Muscle of leg (tissue), 11 donors: ENCODE results near the gene MED4. TPM values are rescaled to one million over a fixed set of nuclear protein-coding genes. Genes with fewer than 3 reads are reported as not detected.
"Not testable (repeated sequence)": the region's sequence is repeated elsewhere in the genome, so short reads cannot be mapped to it uniquely, and the experiment has no call there.

Experiments used
- DNase-seq: peaks from one replicate; pipeline ENCODE4 v3.0.0; 2013
- H3K27ac ChIP-seq: one replicate; pipeline ENCODE4 v1.5.1; 2013; ENCODE audit warnings: mild to moderate bottlenecking, low read length, control low read depth
- H3K27me3 ChIP-seq: one replicate; pipeline ENCODE4 v1.6.1; 2013; ENCODE audit warnings: low read length; ENCODE audit not compliant: control insufficient read depth, insufficient read depth
- H3K36me3 ChIP-seq: one replicate; pipeline ENCODE4 v1.6.1; 2013; ENCODE audit warnings: low read length; ENCODE audit not compliant: control insufficient read depth, insufficient read depth
- H3K4me1 ChIP-seq: one replicate; pipeline ENCODE4 v1.6.1; 2013; ENCODE audit warnings: low read length; ENCODE audit not compliant: control insufficient read depth, insufficient read depth
- H3K4me3 ChIP-seq: one replicate; pipeline ENCODE4 v1.5.1; 2013; ENCODE audit warnings: low read length, control low read depth
- H3K9me3 ChIP-seq: replicated peaks from 2 replicates; pipeline ENCODE4 v1.6.1; 2013; ENCODE audit warnings: low read depth, low read length; ENCODE audit not compliant: control insufficient read depth
- WGBS: methylation state at CpG from one replicate; pipeline ENCODE4 v1.1.5; 2013; ENCODE audit warnings: missing lambda C conversion rate; ENCODE audit not compliant: insufficient coverage; 5-methylcytosine and 5-hydroxymethylcytosine counted together
- polyA plus RNA-seq, 8 donors: library from polyadenylated mRNA; unstranded; fragments of 120-200 nt; gene quantifications; one replicate each; pipeline versions ENCODE4 v1.2.1 to v1.2.3, GENCODE V29; 2013; ENCODE audit warnings: inconsistent platforms in 1 of 8, low replicate concordance in 1 of 8; ENCODE audit not compliant: insufficient read length in 8 of 8, insufficient read depth in 1 of 8
- total RNA-seq: library from RNA; stranded (reverse); fragments of 120-200 nt; gene quantifications from one replicate; pipeline ENCODE4 v1.2.4, GENCODE V29; 2013

Gene MED4
- total and polyA plus RNA-seq, 9 donors = 38.1 to 66.6 (median 57.2) TPM

GRCh38 chr13:48070942-48071341 lies 24.0 kb downstream of the MED4 start:
- H3K4me1 ChIP-seq = no peaks in the 10 kb centered on the region
- no peak overlapping the region for H3K4me3 ChIP-seq
- no CpG with 5 or more reads among the region's 5 CpGs for WGBS
- no peak for DNase-seq
- H3K36me3 ChIP-seq = peaks cover 63% of the 10 kb centered on the region
- no peaks in the 10 kb centered on the region for H3K27me3 ChIP-seq
- no peak overlapping the region for H3K27ac ChIP-seq
- peaks cover 70% of the 10 kb centered on the region for H3K9me3 ChIP-seq

- Histone ChIP-seq H3K4me1 (no peaks in the 10 kb centered on the region), H3K27me3 (no peaks in the 10 kb centered on the region), H3K9me3 (peaks cover 71% of the 10 kb centered on the region), H3K4me3 (no peak overlapping the region), H3K36me3 (peaks cover 58% of the 10 kb centered on the region), H3K27ac (no peak overlapping the region)
- no CpG with 5 or more reads among the region's 1 CpG for WGBS
- DNase-seq = no peak
Observed at GRCh38 chr13:48069573-48069972, 25.3 kb downstream of the MED4 start.

DNA sequence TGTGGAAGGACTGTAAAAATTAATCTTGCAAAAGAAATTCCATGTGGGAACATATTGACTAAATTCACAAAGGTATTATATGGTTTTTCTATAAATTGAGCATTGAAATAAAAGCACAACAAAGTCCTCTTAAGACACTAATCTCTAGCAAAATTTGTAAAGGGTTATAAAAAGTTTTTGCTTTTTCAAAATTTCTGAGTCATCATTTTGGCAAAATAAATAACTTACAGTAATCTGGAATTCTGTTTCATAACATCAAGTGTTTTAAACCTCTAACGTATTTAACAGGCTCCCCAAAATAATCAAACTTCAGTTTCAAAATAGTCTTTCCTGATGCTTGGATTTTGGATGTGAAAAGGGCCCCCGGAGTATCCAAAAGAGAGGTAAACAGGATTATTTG lies 26.0 kb downstream of the MED4 start:
- H3K9me3 ChIP-seq = peaks cover 66% of the 10 kb centered on the region
- DNase-seq = no peak
- WGBS = no CpG with 5 or more reads among the region's 2 CpGs

GRCh38 chr13:48068036-48068435 lies 26.9 kb downstream of the MED4 start:
- Histone ChIP-seq H3K27me3 (no peaks in the 10 kb centered on the region), H3K27ac (no peak overlapping the region), H3K4me1 (no peaks in the 10 kb centered on the region), H3K9me3 (peaks cover 58% of the 10 kb centered on the region), H3K36me3 (peaks cover 42% of the 10 kb centered on the region), H3K4me3 (no peak overlapping the region)
- no peak for DNase-seq

More for the DNA sequence above, 26.0 kb downstream of the MED4 start:
- Histone ChIP-seq H3K27ac (no peak overlapping the region), H3K4me3 (no peak overlapping the region), H3K27me3 (no peaks in the 10 kb centered on the region), H3K4me1 (no peaks in the 10 kb centered on the region), H3K36me3 (peaks cover 51% of the 10 kb centered on the region)

DNA sequence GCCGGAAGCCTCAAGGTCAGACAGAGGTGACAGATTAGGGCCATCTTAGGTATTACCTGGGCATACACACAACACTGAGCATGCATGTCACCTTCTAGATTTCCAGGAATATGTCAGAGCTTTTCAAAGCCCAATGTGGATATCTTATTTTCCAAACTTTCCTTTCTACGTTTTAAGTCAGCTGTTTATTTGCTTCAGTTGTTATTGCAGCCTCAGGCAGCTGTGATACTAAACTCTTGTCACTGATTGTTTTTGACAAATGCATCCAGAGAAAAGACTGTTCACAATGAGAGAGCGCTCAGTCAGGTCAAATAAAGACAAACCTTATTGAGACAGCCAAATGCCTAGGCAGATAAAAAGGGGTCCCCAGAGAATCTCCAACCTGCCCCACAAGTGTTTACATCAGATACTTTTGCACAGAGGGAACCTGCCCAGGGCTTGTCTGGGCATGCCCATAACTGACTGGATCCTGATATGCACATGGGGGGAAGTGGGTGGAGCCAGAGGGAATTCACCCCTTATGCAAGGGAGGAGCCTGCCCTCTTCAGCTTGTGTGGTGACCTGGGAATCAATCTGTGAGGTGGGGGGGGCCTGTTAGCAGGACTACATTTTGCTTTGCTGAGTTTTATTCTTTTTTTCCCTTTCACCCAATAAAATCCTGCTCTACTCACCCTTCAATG lies 28.5 kb downstream of the MED4 start:
- peaks cover 43% of the 10 kb centered on the region for H3K9me3 ChIP-seq
- 94% methylated on average over 3 of the region's 3 CpGs for WGBS
- H3K36me3 ChIP-seq = peaks cover 30% of the 10 kb centered on the region
- H3K27me3 ChIP-seq = no peaks in the 10 kb centered on the region
- H3K4me1 ChIP-seq = no peaks in the 10 kb centered on the region
- no peak for DNase-seq
- H3K4me3 ChIP-seq = no peak overlapping the region
- H3K27ac ChIP-seq = no peak overlapping the region

- not testable (repeated sequence) for H3K4me1 ChIP-seq, H3K36me3 ChIP-seq, H3K4me3 ChIP-seq, H3K27me3 ChIP-seq, DNase-seq, H3K9me3 ChIP-seq, H3K27ac ChIP-seq
- WGBS = 82% methylated on average over 5 of the region's 5 CpGs
Observed at GRCh38 chr13:48059951-48060350, 35.0 kb downstream of the MED4 start.

DNA sequence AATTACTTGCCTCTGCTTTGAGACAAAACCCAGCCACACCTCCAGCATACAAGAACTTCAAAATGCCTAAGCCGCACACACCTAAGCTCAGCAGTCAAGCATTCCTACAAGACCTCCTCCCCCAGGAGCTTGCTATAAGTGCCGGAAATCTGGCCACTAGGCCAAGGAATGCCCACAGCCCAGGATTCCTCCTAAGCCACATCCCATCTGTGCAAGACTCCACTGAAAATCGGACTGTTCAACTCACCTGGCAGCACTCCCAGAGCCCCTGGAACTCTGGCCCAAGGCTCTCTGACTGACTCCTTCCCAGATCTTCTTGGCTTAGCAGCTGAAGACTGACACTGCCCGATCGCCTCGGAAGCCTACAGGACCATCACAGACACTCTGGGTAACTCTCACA lies 36.4 kb downstream of the MED4 start:
- H3K36me3 ChIP-seq, H3K9me3 ChIP-seq, DNase-seq, H3K27me3 ChIP-seq, H3K4me1 ChIP-seq, H3K4me3 ChIP-seq, H3K27ac ChIP-seq: not testable (repeated sequence)
- 90% methylated on average over 3 of the region's 6 CpGs for WGBS

DNA sequence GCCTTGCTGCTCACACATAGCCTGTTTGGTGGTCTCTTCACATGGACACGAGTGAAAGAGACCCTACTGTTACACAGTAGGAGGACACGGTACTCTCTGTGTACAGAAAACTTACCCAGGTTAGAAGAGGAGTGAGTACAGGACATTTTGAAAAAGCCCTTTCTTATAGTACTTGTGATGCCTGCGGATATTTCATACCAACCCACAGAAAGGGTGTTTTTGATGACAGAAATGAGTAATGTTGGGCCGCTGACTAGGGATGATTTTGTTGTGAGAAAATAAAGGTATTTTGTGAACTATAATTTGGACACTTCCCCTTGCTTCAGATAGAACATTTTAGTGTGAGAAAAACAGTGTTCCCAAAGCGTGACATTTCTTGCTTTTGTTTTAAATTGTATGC lies 39.2 kb downstream of the MED4 start:
- no CpG with 5 or more reads among the region's 5 CpGs for WGBS
- Histone ChIP-seq H3K4me1 (no peaks in the 10 kb centered on the region), H3K9me3 (no peaks in the 10 kb centered on the region), H3K36me3 (peaks cover 20% of the 10 kb centered on the region), H3K4me3 (no peak overlapping the region), H3K27ac (no peak overlapping the region), H3K27me3 (no peaks in the 10 kb centered on the region)
- no peak for DNase-seq

GRCh38 chr13:48054601-48055000 lies 40.3 kb downstream of the MED4 start:
- H3K4me1 ChIP-seq = no peaks in the 10 kb centered on the region
- H3K27ac ChIP-seq = no peak overlapping the region
- peaks cover 27% of the 10 kb centered on the region for H3K36me3 ChIP-seq
- no peak for DNase-seq
- no peaks in the 10 kb centered on the region for H3K9me3 ChIP-seq
- 100% methylated on average over 4 of the region's 6 CpGs for WGBS
- H3K27me3 ChIP-seq = no peaks in the 10 kb centered on the region
- H3K4me3 ChIP-seq = no peak overlapping the region

- Histone ChIP-seq H3K36me3 (peaks cover 32% of the 10 kb centered on the region), H3K27ac (no peak overlapping the region), H3K4me1 (no peaks in the 10 kb centered on the region), H3K4me3 (no peak overlapping the region), H3K27me3 (no peaks in the 10 kb centered on the region), H3K9me3 (no peaks in the 10 kb centered on the region)
- 77% methylated on average over 3 of the region's 3 CpGs for WGBS
- no peak for DNase-seq
Observed at GRCh38 chr13:48050550-48050949, 44.4 kb downstream of the MED4 start.
